ENCODE data around the gene ASXL3. TPM values are rescaled to one million over a fixed set of nuclear protein-coding genes. Genes with fewer than 3 reads are reported as not detected.

ASXL3 gene
- total RNA-seq, 6 donors from 2014 or later, result 0.46 to 2.2 (median 0.98) TPM

GRCh38 chr18:33540392-33540791 lies 37.6 kb upstream of the ASXL3 start:
- WGBS, 2 donors, result 55 to 63% methylated on average over 2 of the region's 2 CpGs
- ATAC-seq (ENCODE audit: low FRiP score in 2 of 2), result no peak

GRCh38 chr18:33541316-33541715 lies 36.7 kb upstream of the ASXL3 start:
- DNase-seq, result no peak
- 40 to 53% methylated on average over 3 of the region's 3 CpGs for WGBS, 2 donors
- H3K4me3 ChIP-seq, result no peak overlapping the region
- no peaks in the 10 kb centered on the region for H3K4me1 ChIP-seq
- no peaks in the 10 kb centered on the region for H3K36me3 ChIP-seq
- no peaks in the 10 kb centered on the region for H3K27me3 ChIP-seq
- no peak overlapping the region for H3K27ac ChIP-seq
- TF ChIP-seq EP300 (IDR thresholded peaks at IDR 0.05) (no peak), POLR2A (IDR thresholded peaks at IDR 0.05) (no peak), POLR2AphosphoS5 (IDR thresholded peaks at IDR 0.05) (no peak)
- no peaks in the 10 kb centered on the region for H3K9me3 ChIP-seq
- no peak for ATAC-seq (ENCODE audit: low FRiP score in 2 of 2)

More at GRCh38 chr18:33540392-33540791, 37.6 kb upstream of the ASXL3 start:
- no peak for TF ChIP-seq EP300 (IDR thresholded peaks at IDR 0.05)
- TF ChIP-seq POLR2A (IDR thresholded peaks at IDR 0.05), result no peak
- Histone ChIP-seq H3K4me1 (no peaks in the 10 kb centered on the region), H3K27ac (no peak overlapping the region), H3K36me3 (no peaks in the 10 kb centered on the region), H3K4me3 (no peak overlapping the region), H3K9me3 (no peaks in the 10 kb centered on the region), H3K27me3 (no peaks in the 10 kb centered on the region)
- DNase-seq, result no peak

DNA sequence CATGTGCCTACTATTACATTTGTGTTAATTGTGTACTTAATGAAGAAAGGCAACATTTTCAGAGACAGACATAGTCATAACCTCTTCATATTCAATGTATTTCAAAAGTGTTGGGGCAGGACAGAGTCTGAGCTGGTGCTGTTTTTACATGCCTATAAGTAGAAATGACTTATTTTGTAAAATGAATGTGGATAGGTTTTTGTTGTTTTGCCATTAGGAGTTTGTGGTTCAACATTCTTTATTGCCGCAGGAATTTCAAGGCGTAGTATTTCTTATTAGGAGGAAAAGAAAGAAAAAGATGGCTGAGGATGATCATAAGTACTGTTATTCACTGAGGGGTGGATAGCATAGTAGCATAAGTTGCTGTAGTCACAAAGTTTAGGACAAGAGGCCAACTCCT lies 21.2 kb upstream of the ASXL3 start:
- 88 to 89% methylated on average over 2 of the region's 2 CpGs for WGBS, 2 donors

DNA sequence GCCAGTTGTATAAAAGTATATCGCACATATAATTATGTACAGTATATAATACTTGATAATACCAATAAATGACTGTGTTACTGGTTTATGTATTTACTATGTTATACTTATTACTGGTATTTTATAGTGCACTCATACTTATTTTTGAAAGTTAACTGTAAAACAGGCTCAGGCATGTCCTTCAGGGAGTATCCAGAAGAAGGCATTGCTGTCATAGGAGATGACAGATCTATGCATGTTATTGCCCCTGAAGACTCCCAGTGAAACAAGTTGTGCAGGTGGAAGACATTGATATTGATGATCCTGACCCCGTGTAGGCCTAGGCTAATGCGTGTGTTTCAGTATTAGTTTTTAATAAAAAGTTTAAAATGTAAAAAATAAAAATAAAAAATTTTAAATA lies 20.3 kb upstream of the ASXL3 start:
- Histone ChIP-seq H3K4me3 (no peak overlapping the region), H3K27me3 (no peaks in the 10 kb centered on the region), H3K36me3 (no peaks in the 10 kb centered on the region), H3K9me3 (no peaks in the 10 kb centered on the region), H3K27ac (no peak overlapping the region), H3K4me1 (no peaks in the 10 kb centered on the region)
- ATAC-seq (ENCODE audit: low FRiP score in 2 of 2) (no peak), DNase-seq (no peak)
- TF ChIP-seq POLR2A (IDR thresholded peaks at IDR 0.05) (no peak), POLR2AphosphoS5 (IDR thresholded peaks at IDR 0.05) (no peak), CTCF (IDR thresholded peaks at IDR 0.05) (no peak), EP300 (IDR thresholded peaks at IDR 0.05) (no peak)
- 93% methylated on average over 3 of the region's 3 CpGs for WGBS, 2 donors

More for the DNA sequence above, 21.2 kb upstream of the ASXL3 start:
- Histone ChIP-seq H3K27me3 (no peaks in the 10 kb centered on the region), H3K9me3 (no peaks in the 10 kb centered on the region), H3K27ac (no peak overlapping the region), H3K36me3 (no peaks in the 10 kb centered on the region), H3K4me3 (no peak overlapping the region), H3K4me1 (no peaks in the 10 kb centered on the region)
- no peak for DNase-seq
- no peak for ATAC-seq (ENCODE audit: low FRiP score in 2 of 2)
- TF ChIP-seq EP300 (IDR thresholded peaks at IDR 0.05) (no peak), POLR2AphosphoS5 (IDR thresholded peaks at IDR 0.05) (no peak), CTCF (IDR thresholded peaks at IDR 0.05) (no peak), POLR2A (IDR thresholded peaks at IDR 0.05) (no peak)

DNA sequence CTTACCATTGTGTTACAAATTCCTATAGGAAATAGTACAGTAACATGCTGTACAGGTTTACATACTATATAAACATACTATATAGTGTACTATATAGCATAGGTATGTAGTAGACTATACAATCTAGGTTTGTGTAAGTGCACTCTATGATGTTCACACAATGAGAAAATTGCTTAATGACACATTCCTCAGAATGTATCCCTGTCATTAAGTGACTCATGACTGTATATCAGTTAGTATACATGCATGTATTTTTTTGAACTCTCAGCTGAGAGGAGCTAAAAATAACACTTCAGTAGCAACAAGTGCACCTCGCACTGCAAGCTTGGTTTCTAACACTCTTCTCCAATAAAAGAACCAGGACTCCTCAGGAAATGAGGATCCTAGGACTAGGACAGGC lies 19.5 kb upstream of the ASXL3 start:
- WGBS, 2 donors, result 53 to 67% methylated on average over 1 of the region's 1 CpG
- Histone ChIP-seq H3K4me3 (no peak overlapping the region), H3K36me3 (no peaks in the 10 kb centered on the region), H3K27me3 (no peaks in the 10 kb centered on the region), H3K9me3 (no peaks in the 10 kb centered on the region), H3K27ac (no peak overlapping the region), H3K4me1 (no peaks in the 10 kb centered on the region)
- no peak for ATAC-seq (ENCODE audit: low FRiP score in 2 of 2)
- TF ChIP-seq EP300 (IDR thresholded peaks at IDR 0.05), result no peak
- no peak for TF ChIP-seq CTCF (IDR thresholded peaks at IDR 0.05)
- TF ChIP-seq POLR2AphosphoS5 (IDR thresholded peaks at IDR 0.05), result no peak
- no peak for TF ChIP-seq POLR2A (IDR thresholded peaks at IDR 0.05)
- no peak for DNase-seq

- Histone ChIP-seq H3K27ac (no peak overlapping the region), H3K36me3 (no peaks in the 10 kb centered on the region), H3K27me3 (no peaks in the 10 kb centered on the region), H3K4me3 (no peak overlapping the region), H3K9me3 (no peaks in the 10 kb centered on the region), H3K4me1 (no peaks in the 10 kb centered on the region)
- WGBS, 2 donors, result 65 to 69% methylated on average over 4 of the region's 4 CpGs
- TF ChIP-seq POLR2AphosphoS5 (IDR thresholded peaks at IDR 0.05) (no peak), POLR2A (IDR thresholded peaks at IDR 0.05) (no peak), EP300 (IDR thresholded peaks at IDR 0.05) (no peak)
- DNase-seq (no peak), ATAC-seq (ENCODE audit: low FRiP score in 2 of 2) (no peak)
These were observed 17.2 kb upstream of the ASXL3 start for GRCh38 chr18:33560686-33561370.

All from upper lobe of left lung (tissue), 6 donors.